Activated T-cell treated with anti-CD3 and anti-CD28 coated beads, Interleukin-2, amount 50 U/mL, for 4 hours (primary cell): ENCODE results near the gene B4GALNT4. TPM values are rescaled to one million over a fixed set of nuclear protein-coding genes. Genes with fewer than 3 reads are reported as not detected.

Source experiments
- total RNA-seq, 3 donors: library from RNA; stranded (reverse); gene quantifications; one replicate each; pipeline ENCODE4 v1.2.1, GENCODE V29; 2021

The B4GALNT4 gene
- total RNA-seq, 3 donors from 2014 or later: 3.8 to 6.1 (median 5.5) TPM

Other genes with a start within 250 kb of the B4GALNT4 start
- not detected for gene SCGB1C1, start 176.4 kb upstream of the B4GALNT4 start, total RNA-seq
- gene BET1L, start 162.1 kb upstream of the B4GALNT4 start, total RNA-seq: 10 to 100 TPM; 41.1 to 46.1 (median 42.6) TPM
- gene RIC8A, start 161.8 kb upstream of the B4GALNT4 start, total RNA-seq: 100 to 1,000 TPM; 145 to 152 (median 151) TPM
- 10 to 100 TPM in 1 of 3 donors, 1 to 10 TPM in 2; 7.0 to 12.6 (median 8.3) TPM for gene SIRT3, start 133.2 kb upstream of the B4GALNT4 start, total RNA-seq
- 100 to 1,000 TPM; 348 to 399 (median 390) TPM for gene PSMD13, start 132.5 kb upstream of the B4GALNT4 start, total RNA-seq
- 1 to 10 TPM in 2 of 3 donors, under 1 TPM in 1; 0.33 to 3.2 (median 1.2) TPM for gene NLRP6, start 91.1 kb upstream of the B4GALNT4 start, total RNA-seq
- gene PGGHG, start 80.4 kb upstream of the B4GALNT4 start, total RNA-seq: 10 to 100 TPM; 16.6 to 76.3 (median 28.3) TPM
- gene IFITM5, start 70.0 kb upstream of the B4GALNT4 start, total RNA-seq: not detected
- gene IFITM2, start 61.7 kb upstream of the B4GALNT4 start, total RNA-seq: 100 to 1,000 TPM; 197 to 257 (median 231) TPM
- 100 to 1,000 TPM in 2 of 3 donors, 10 to 100 TPM in 1; 99.3 to 144 (median 120) TPM for gene IFITM1, start 55.5 kb upstream of the B4GALNT4 start, total RNA-seq
- 10 to 100 TPM in 2 of 3 donors, 1 to 10 TPM in 1; 5.3 to 24.6 (median 20.4) TPM for gene IFITM3, start 48.6 kb upstream of the B4GALNT4 start, total RNA-seq
- gene PKP3, start 24.7 kb downstream of the B4GALNT4 start, total RNA-seq: under 1 TPM; 0.11 to 0.40 (median 0.16) TPM
- gene SIGIRR, start 45.5 kb downstream of the B4GALNT4 start, total RNA-seq: 10 to 100 TPM; 26.7 to 29.3 (median 29.2) TPM
- gene ANO9, start 72.5 kb downstream of the B4GALNT4 start, total RNA-seq: 10 to 100 TPM; 16.5 to 21.7 (median 20.4) TPM
- 10 to 100 TPM; 25.7 to 30.9 (median 29.1) TPM for gene PTDSS2, start 80.8 kb downstream of the B4GALNT4 start, total RNA-seq
- 100 to 1,000 TPM; 159 to 172 (median 160) TPM for gene RNH1, start 137.7 kb downstream of the B4GALNT4 start, total RNA-seq
- gene HRAS, start 166.1 kb downstream of the B4GALNT4 start, total RNA-seq: 100 to 1,000 TPM in 1 of 3 donors, 10 to 100 TPM in 2; 92.2 to 108 (median 95.0) TPM
- gene LRRC56, start 168.0 kb downstream of the B4GALNT4 start, total RNA-seq: 1 to 10 TPM; 1.4 to 2.7 (median 1.7) TPM
- gene LMNTD2, start 191.2 kb downstream of the B4GALNT4 start, total RNA-seq: 1 to 10 TPM in 2 of 3 donors, under 1 TPM in 1; 0.71 to 1.3 (median 1.1) TPM
- 10 to 100 TPM; 15.1 to 17.4 (median 16.1) TPM for gene RASSF7, start 191.5 kb downstream of the B4GALNT4 start, total RNA-seq
- 10 to 100 TPM; 57.7 to 59.2 (median 57.7) TPM for gene PHRF1, start 207.0 kb downstream of the B4GALNT4 start, total RNA-seq
- gene IRF7, start 246.5 kb downstream of the B4GALNT4 start, total RNA-seq: 10 to 100 TPM; 16.3 to 26.7 (median 17.7) TPM